K562 (cell line): ENCODE results near the gene CD4. TPM values are rescaled to one million over a fixed set of nuclear protein-coding genes. Genes with fewer than 3 reads are reported as not detected.

Source experiments
- ATAC-seq: fragments of 200-7000 bp; cut with Tn5 transposase; 3 replicates; pipeline ENCODE4 v1.9.1; 2020; ENCODE audit warnings: moderate library complexity
- BruUV-seq: library from RNA; stranded (reverse); fragments of 400-500 nt; replicated peaks from 2 replicates; lab custom pipeline; 2021; lab: Mats Ljungman, UMichigan
- CTCF ChIA-PET: fragments of 300-600 bp; formaldehyde crosslinking; extraction: SDS; loops from one replicate; lab custom pipeline; 2021; ENCODE audit warnings: low intra/inter-chr PET ratio; lab: Yijun Ruan, JAX
- POLR2A ChIA-PET: fragments of 300-600, 350-650 bp; sonication (Branson Sonifier 250); formaldehyde crosslinking; extraction: SDS; loops from one replicate; lab custom pipeline; 2021; ENCODE audit warnings: antibody characterized with exemption, inconsistent platforms; lab: Yijun Ruan, JAX
- DNase-seq, 4 experiments: peaks; one replicate each; pipeline versions ENCODE4 v3.0.0 to v3.0.0-alpha.2; 2011 to 2018; ENCODE audit warnings: low spot score in 3 of 4, mixed read lengths in 3 of 4; ENCODE audit errors: extremely low read depth in 1 of 4
- FAIRE-seq: peaks from 2 replicates; lab custom pipeline; 2011; peaks lifted over from hg19 to GRCh38; lab: Jason Lieb, UNC
- H2AFZ ChIP-seq: 2 replicates; pipeline ENCODE4 v1.6.0; 2011; ENCODE audit warnings: low read depth, low read length, control low read depth, inconsistent platforms
- H3K27ac ChIP-seq: fragments of 200-600 bp; 3 replicates; pipeline ENCODE4 v1.8.0; 2011; ENCODE audit warnings: low read depth, mild to moderate bottlenecking, control low read depth, inconsistent platforms, low read length, moderate library complexity, mixed read lengths; ENCODE audit errors: extremely low read depth
- H3K27me3 ChIP-seq, 2 experiments: fragments of 300-600 bp in 1 of 2; 2 replicates in 1 of 2; 3 replicates in 1 of 2; pipeline versions ENCODE4 v1.6.0 to v1.8.0; 2011; ENCODE audit warnings: inconsistent platforms in 2 of 2, low read length in 2 of 2, mild to moderate bottlenecking in 1 of 2, mixed read lengths in 1 of 2, moderate library complexity in 1 of 2; ENCODE audit not compliant: control insufficient read depth in 2 of 2, insufficient read depth in 2 of 2
- H3K36me3 ChIP-seq: fragments of 300-600 bp; 3 replicates; pipeline ENCODE4 v1.8.0; 2011; ENCODE audit warnings: mild to moderate bottlenecking, low read length, inconsistent platforms; ENCODE audit not compliant: control insufficient read depth, insufficient read depth
- H3K4me1 ChIP-seq, 2 experiments: fragments of 200-600 bp in 1 of 2; replicated peaks in 1 of 2; 2 replicates in 1 of 2; 3 replicates in 1 of 2; pipeline versions ENCODE4 v1.5.1 to v1.8.0; 2011; ENCODE audit warnings: inconsistent platforms in 2 of 2, low read length in 2 of 2, mild to moderate bottlenecking in 1 of 2, mixed read lengths in 1 of 2, moderate library complexity in 1 of 2; ENCODE audit not compliant: control insufficient read depth in 2 of 2, insufficient read depth in 2 of 2
- H3K4me2 ChIP-seq: 2 replicates; pipeline ENCODE4 v1.6.1; 2011; ENCODE audit warnings: low read length, control low read depth, inconsistent platforms, mixed read lengths; ENCODE audit not compliant: insufficient read depth
- H3K4me3 ChIP-seq: fragments of 200-600 bp; sonication (generic), shearing (Covaris generic); 2 replicates; pipeline ENCODE4 v1.5.1; 2016; ENCODE audit warnings: control low read depth, inconsistent platforms
- H3K79me2 ChIP-seq: fragments of 200-600 bp; 3 replicates; pipeline ENCODE4 v1.8.0; 2011; ENCODE audit warnings: low read length, inconsistent platforms; ENCODE audit not compliant: control insufficient read depth, insufficient read depth
- H3K9ac ChIP-seq, 2 experiments: 2 replicates each; pipeline versions ENCODE4 v1.6.0 to v1.6.1; 2011; ENCODE audit warnings: low read depth in 2 of 2, low read length in 2 of 2, control low read depth in 1 of 2, inconsistent platforms in 1 of 2, mild to moderate bottlenecking in 1 of 2, mixed read lengths in 1 of 2; ENCODE audit not compliant: insufficient read depth in 1 of 2
- H3K9me1 ChIP-seq: one replicate; pipeline ENCODE4 v1.6.0; 2011; ENCODE audit warnings: inconsistent platforms, mild to moderate bottlenecking, low read length, moderate library complexity; ENCODE audit not compliant: control insufficient read depth, insufficient read depth
- H3K9me3 ChIP-seq: replicated peaks from 2 replicates; pipeline ENCODE4 v1.5.1; 2011; ENCODE audit warnings: low read depth, low read length, inconsistent platforms; ENCODE audit not compliant: control insufficient read depth, insufficient read depth
- H4K20me1 ChIP-seq: replicated peaks from 2 replicates; pipeline ENCODE4 v1.6.1; 2011; ENCODE audit warnings: low read length, inconsistent platforms, mixed read lengths; ENCODE audit not compliant: control insufficient read depth, insufficient read depth
- ARID1B ChIP-seq: fragments of 450-650 bp; IDR thresholded peaks from 2 replicates; pipeline ENCODE4 v1.6.1; 2016; ENCODE audit warnings: antibody characterized with exemption, mild to moderate bottlenecking, inconsistent platforms
- CTBP1 ChIP-seq: fragments of 450-650 bp; IDR thresholded peaks from 2 replicates; pipeline ENCODE4 v1.6.1; 2016; ENCODE audit warnings: borderline replicate concordance
- DACH1 ChIP-seq: fragments of 450-650 bp; IDR thresholded peaks from 2 replicates; pipeline ENCODE4 v1.6.1; 2018; ENCODE audit not compliant: partially characterized antibody
- DPF2 ChIP-seq: fragments of 450-650 bp; IDR thresholded peaks from 2 replicates; pipeline ENCODE4 v1.6.1; 2016
- GATA2 ChIP-seq: sonication (generic); formaldehyde crosslinking; IDR thresholded peaks from 2 replicates; pipeline ENCODE4 v1.4.0; 2020; ENCODE audit warnings: mild to moderate bottlenecking, missing genetic modification reagents
- GATAD2A ChIP-seq: fragments of 450-650 bp; IDR thresholded peaks from 2 replicates; pipeline ENCODE4 v1.6.1; 2017
- L3MBTL2 ChIP-seq: fragments of 450-650 bp; IDR thresholded peaks from 2 replicates; pipeline ENCODE4 v1.6.1; 2016; ENCODE audit warnings: mild to moderate bottlenecking, moderate library complexity
- MTA3 ChIP-seq: fragments of 450-650 bp; formaldehyde crosslinking; IDR thresholded peaks from 2 replicates; pipeline ENCODE4 v1.6.1; 2017; ENCODE audit warnings: mild to moderate bottlenecking, borderline replicate concordance
- NFYB ChIP-seq: IDR thresholded peaks from 2 replicates; pipeline ENCODE4 v1.6.1; 2011; ENCODE audit warnings: mild to moderate bottlenecking, moderate library complexity; ENCODE audit not compliant: insufficient read length; ENCODE audit errors: extremely low read depth
- ZNF274 ChIP-seq: IDR thresholded peaks from 2 replicates; pipeline ENCODE4 v1.6.1; 2011; ENCODE audit warnings: low read depth, mild to moderate bottlenecking, low read length, moderate library complexity, borderline replicate concordance
- ZNF75A ChIP-seq: fragments of 450-650 bp; formaldehyde crosslinking; IDR thresholded peaks from 2 replicates; pipeline ENCODE4 v1.4.0; 2020; ENCODE audit warnings: mild to moderate bottlenecking
- WGBS: fragments of 100-300 bp; shearing (Covaris generic); methylation state at CpG from one replicate; pipeline ENCODE4 v1.1.6; 2016; ENCODE audit warnings: low coverage, mixed read lengths; ENCODE audit not compliant: insufficient coverage; ENCODE audit errors: missing lambda C conversion rate; 5-methylcytosine and 5-hydroxymethylcytosine counted together
- in situ Hi-C: fragments of 300-500 bp; cut with MboI; formaldehyde crosslinking; loops from 4 replicates; pipeline ENCODE4 v1.15.0; 2018; ENCODE audit warnings: inconsistent platforms, mixed read lengths
- intact Hi-C: fragments of 100-400 bp; cut with micrococcal nuclease; formaldehyde crosslinking; loops from 2 replicates; pipeline ENCODE4 v1.14.2; 2022
- polyA plus RNA-seq, 8 experiments: library from polyadenylated mRNA; depleted of rRNA in 4 of 8; stranded (reverse) in 5 of 8; unstranded in 3 of 8; fragments of >200 nt; fragmentation: Nextera tagmentation in 2 of 8; fragmentation: Illumina TruSeq in 1 of 8; extraction: Ambion mirVana in 2 of 8; extraction: Trizol in 1 of 8; gene quantifications; 2 replicates each; pipeline versions ENCODE4 v1.2.1 to v1.2.3, GENCODE V29; 2011 to 2014; ENCODE audit warnings: inconsistent platforms in 1 of 8, missing spikeins in 1 of 8
- total RNA-seq, 7 experiments: library from RNA; depleted of rRNA in 6 of 7; stranded (reverse); fragments of >200 nt in 6 of 7; fragmentation: Illumina TruSeq in 2 of 7; extraction: Trizol in 2 of 7; gene quantifications; 2 replicates each; pipeline versions ENCODE4 v1.2.1 to v1.2.3, GENCODE V29; 2011 to 2021; ENCODE audit warnings: low replicate concordance in 1 of 7
- TF ChIP-seq, protein P1 (sequence below): fragments of 450-650 bp; IDR thresholded peaks from 2 replicates; pipeline ENCODE4 v1.6.1; 2016; ENCODE audit warnings: antibody characterized with exemption
- TF ChIP-seq, protein P2 (sequence below), 3 experiments: fragments of 200-800 bp in 1 of 3; sonication (Bioruptor generic) in 1 of 3; sonication (generic) in 1 of 3; formaldehyde crosslinking in 1 of 3; IDR thresholded peaks; 2 replicates each; pipeline versions ENCODE4 v1.6.1 to v1.8.0; 2016 to 2022; ENCODE audit warnings: mild to moderate bottlenecking in 2 of 3, missing compliant biosample characterization in 2 of 3, missing genetic modification characterization in 2 of 3, missing genetic modification reagents in 1 of 3
- TF ChIP-seq, protein P3 (sequence below): sonication (generic); formaldehyde crosslinking; IDR thresholded peaks from 2 replicates; pipeline ENCODE4 v1.8.0; 2023; ENCODE audit warnings: missing genetic modification reagents, mild to moderate bottlenecking, borderline replicate concordance
- TF ChIP-seq, protein P4 (sequence below): sonication (generic); formaldehyde crosslinking; IDR thresholded peaks from 2 replicates; pipeline ENCODE4 v1.8.0; 2022; ENCODE audit warnings: missing genetic modification reagents, mild to moderate bottlenecking, borderline replicate concordance

Gene CD4
- total and polyA plus RNA-seq, 9 of the 15 experiments (the other 6 are each of a cell fraction or from before 2014, with no cell fraction given), result 0.06 to 0.27 (median 0.09) TPM; not detected in 5

DNA sequence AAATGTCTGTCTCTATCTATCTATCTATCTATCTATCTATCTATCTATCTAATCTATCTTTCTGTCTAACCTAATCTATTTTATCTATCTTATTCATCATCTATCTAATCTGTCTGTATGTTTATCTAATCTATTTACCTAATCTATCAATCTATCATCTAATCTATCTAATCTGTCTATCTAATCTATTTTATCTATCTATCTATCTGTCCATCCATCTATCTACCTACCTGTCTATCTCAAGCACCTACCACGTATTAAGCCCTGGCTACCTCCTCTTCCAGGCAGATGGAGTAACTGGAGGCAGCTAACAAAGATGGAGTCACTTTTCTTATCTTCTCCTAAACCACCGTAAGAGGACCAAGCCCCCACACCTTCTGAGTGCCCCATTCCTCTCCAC is 5.8 kb downstream of the CD4 start:
- WGBS, result 7% methylated on average over 2 of the region's 2 CpGs
- BruUV-seq, result no TSS peak
- ATAC-seq (no peak), DNase-seq (no peak), FAIRE-seq (no peak)
- intact Hi-C loops, result no loop called here
- H3K9me1 ChIP-seq, result no peaks in the 10 kb centered on the region
- no peaks in the 10 kb centered on the region for H3K27me3 ChIP-seq
- in situ Hi-C loops, result no loop called here
- no peak overlapping the region for H3K4me2 ChIP-seq
- no peak overlapping the region for H2AFZ ChIP-seq
- H4K20me1 ChIP-seq, result no peaks in the 10 kb centered on the region
- peaks cover 0 to 7% of the 10 kb centered on the region in 2 experiments; a peak in 2 of 5 replicates for H3K4me1 ChIP-seq
- H3K27ac ChIP-seq, result no peak overlapping the region
- no peak overlapping the region for H3K9ac ChIP-seq
- ChIA-PET CTCF (no interaction called here), POLR2A (interaction anchor here (0.5 to 0.6 kb wide), 2 partner anchors 23 to 26 kb away, joined by 3 read pairs; no protein-coding TSS in a partner anchor)
- no peak overlapping the region for H3K4me3 ChIP-seq
- H3K79me2 ChIP-seq, result no peaks in the 10 kb centered on the region
- no peaks in the 10 kb centered on the region for H3K36me3 ChIP-seq
- H3K9me3 ChIP-seq, result no peaks in the 10 kb centered on the region
- TF ChIP-seq ZNF274 (no peak), CTBP1 (peak; percentile 32; the same call in 1 of the 2 replicates), MTA3 (no peak), DACH1 (peak; percentile 96), GATA2 (CRISPR knock-in tag) (peak; percentile 93), DPF2 (peak; percentile 13; the same call in 1 of the 2 replicates), NFYB (no peak), ARID1B (0 out of 2 replicates have a peak, but pooled peaks have one; percentile 10), L3MBTL2 (no peak), GATAD2A (peak; percentile 75; the same call in 1 of the 2 replicates), ZNF75A (CRISPR knock-in tag) (no peak)
- TF ChIP-seq, protein P1, sequence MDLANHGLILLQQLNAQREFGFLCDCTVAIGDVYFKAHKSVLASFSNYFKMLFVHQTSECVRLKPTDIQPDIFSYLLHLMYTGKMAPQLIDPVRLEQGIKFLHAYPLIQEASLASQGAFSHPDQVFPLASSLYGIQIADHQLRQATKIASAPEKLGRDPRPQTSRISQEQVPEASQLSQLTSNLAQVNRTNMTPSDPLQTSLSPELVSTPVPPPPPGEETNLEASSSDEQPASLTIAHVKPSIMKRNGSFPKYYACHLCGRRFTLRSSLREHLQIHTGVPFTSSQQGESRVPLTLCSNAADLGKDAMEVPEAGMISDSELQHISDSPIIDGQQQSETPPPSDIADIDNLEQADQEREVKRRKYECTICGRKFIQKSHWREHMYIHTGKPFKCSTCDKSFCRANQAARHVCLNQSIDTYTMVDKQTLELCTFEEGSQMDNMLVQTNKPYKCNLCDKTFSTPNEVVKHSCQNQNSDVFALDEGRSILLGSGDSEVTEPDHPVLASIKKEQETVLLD, result peak; percentile 88
- TF ChIP-seq, protein P2, sequence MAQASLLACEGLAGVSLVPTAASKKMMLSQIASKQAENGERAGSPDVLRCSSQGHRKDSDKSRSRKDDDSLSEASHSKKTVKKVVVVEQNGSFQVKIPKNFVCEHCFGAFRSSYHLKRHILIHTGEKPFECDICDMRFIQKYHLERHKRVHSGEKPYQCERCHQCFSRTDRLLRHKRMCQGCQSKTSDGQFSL (CRISPR knock-in tag; IDR thresholded peaks at IDR 0.05), result no peak
- TF ChIP-seq, protein P2 (tag; IDR thresholded peaks at IDR 0.05), result no peak
- TF ChIP-seq, protein P3, sequence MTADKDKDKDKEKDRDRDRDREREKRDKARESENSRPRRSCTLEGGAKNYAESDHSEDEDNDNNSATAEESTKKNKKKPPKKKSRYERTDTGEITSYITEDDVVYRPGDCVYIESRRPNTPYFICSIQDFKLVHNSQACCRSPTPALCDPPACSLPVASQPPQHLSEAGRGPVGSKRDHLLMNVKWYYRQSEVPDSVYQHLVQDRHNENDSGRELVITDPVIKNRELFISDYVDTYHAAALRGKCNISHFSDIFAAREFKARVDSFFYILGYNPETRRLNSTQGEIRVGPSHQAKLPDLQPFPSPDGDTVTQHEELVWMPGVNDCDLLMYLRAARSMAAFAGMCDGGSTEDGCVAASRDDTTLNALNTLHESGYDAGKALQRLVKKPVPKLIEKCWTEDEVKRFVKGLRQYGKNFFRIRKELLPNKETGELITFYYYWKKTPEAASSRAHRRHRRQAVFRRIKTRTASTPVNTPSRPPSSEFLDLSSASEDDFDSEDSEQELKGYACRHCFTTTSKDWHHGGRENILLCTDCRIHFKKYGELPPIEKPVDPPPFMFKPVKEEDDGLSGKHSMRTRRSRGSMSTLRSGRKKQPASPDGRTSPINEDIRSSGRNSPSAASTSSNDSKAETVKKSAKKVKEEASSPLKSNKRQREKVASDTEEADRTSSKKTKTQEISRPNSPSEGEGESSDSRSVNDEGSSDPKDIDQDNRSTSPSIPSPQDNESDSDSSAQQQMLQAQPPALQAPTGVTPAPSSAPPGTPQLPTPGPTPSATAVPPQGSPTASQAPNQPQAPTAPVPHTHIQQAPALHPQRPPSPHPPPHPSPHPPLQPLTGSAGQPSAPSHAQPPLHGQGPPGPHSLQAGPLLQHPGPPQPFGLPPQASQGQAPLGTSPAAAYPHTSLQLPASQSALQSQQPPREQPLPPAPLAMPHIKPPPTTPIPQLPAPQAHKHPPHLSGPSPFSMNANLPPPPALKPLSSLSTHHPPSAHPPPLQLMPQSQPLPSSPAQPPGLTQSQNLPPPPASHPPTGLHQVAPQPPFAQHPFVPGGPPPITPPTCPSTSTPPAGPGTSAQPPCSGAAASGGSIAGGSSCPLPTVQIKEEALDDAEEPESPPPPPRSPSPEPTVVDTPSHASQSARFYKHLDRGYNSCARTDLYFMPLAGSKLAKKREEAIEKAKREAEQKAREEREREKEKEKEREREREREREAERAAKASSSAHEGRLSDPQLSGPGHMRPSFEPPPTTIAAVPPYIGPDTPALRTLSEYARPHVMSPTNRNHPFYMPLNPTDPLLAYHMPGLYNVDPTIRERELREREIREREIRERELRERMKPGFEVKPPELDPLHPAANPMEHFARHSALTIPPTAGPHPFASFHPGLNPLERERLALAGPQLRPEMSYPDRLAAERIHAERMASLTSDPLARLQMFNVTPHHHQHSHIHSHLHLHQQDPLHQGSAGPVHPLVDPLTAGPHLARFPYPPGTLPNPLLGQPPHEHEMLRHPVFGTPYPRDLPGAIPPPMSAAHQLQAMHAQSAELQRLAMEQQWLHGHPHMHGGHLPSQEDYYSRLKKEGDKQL (CRISPR knock-in tag), result no peak
- TF ChIP-seq, protein P4, sequence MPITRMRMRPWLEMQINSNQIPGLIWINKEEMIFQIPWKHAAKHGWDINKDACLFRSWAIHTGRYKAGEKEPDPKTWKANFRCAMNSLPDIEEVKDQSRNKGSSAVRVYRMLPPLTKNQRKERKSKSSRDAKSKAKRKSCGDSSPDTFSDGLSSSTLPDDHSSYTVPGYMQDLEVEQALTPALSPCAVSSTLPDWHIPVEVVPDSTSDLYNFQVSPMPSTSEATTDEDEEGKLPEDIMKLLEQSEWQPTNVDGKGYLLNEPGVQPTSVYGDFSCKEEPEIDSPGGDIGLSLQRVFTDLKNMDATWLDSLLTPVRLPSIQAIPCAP (CRISPR knock-in tag), result no peak
